ENCODE measurements around the gene EFHD2.

Gene EFHD2

DNA sequence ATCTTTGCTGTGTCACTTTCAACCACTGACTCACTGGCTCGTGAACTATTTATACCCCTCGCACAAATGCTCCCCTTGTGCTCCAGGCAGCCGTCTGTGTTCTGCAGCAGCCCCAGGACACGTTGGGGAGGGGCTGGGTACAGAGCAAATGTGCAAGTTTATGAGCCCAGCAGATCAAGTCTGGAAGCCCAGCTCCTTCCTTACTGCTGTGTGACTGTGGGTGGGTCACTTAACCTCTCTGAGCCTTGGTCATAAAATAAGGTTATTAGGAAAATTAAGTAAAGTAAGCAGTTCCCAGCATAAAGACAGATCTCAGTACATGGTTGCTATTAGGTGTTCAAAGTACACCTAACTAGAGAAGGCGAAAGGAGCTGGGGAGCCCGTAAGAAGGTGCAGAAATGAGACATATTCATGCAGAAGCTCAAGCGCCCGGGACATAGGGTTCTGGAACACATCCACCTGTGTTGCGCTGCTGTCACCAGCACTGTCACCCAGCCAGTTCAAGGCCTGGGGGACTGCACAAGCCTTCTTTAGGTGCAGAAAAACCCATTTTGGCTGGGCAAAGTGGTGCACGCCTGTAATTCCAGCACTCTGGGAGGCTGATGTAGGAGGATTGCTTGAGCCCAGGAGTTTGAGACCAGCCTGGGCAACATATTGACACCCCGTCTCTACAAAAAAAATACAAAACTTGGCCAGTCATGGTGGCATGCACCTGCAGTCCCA is 13.8 kb downstream of the EFHD2 start:
- Histone ChIP-seq H4K20me1 (ENCODE audit: insufficient read depth) (no peaks in the 10 kb centered on the region), H3K27ac (no peak overlapping the region), H3K9ac (no peak overlapping the region), H3K4me1 (ENCODE audit: low read depth, poor library complexity, severe bottlenecking) (no peaks in the 10 kb centered on the region), H2AFZ (ENCODE audit: low read depth) (no peak overlapping the region), H3K79me2 (ENCODE audit: insufficient read depth, low read depth) (no peaks in the 10 kb centered on the region), H3K4me2 (no peak overlapping the region), H3K27me3 (ENCODE audit: insufficient read depth, low read depth) (no peaks in the 10 kb centered on the region), H3K4me3 (IDR thresholded peaks at IDR 0.05; ENCODE audit: insufficient read depth, low read depth, low read length) (no peak overlapping the region), H3K36me3 (ENCODE audit: insufficient read depth) (no peaks in the 10 kb centered on the region)
- TF ChIP-seq, protein P1, sequence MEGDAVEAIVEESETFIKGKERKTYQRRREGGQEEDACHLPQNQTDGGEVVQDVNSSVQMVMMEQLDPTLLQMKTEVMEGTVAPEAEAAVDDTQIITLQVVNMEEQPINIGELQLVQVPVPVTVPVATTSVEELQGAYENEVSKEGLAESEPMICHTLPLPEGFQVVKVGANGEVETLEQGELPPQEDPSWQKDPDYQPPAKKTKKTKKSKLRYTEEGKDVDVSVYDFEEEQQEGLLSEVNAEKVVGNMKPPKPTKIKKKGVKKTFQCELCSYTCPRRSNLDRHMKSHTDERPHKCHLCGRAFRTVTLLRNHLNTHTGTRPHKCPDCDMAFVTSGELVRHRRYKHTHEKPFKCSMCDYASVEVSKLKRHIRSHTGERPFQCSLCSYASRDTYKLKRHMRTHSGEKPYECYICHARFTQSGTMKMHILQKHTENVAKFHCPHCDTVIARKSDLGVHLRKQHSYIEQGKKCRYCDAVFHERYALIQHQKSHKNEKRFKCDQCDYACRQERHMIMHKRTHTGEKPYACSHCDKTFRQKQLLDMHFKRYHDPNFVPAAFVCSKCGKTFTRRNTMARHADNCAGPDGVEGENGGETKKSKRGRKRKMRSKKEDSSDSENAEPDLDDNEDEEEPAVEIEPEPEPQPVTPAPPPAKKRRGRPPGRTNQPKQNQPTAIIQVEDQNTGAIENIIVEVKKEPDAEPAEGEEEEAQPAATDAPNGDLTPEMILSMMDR (conservative IDR thresholded peaks at IDR 0.05; ENCODE audit: low read depth, low read length) = no peak

- no peak overlapping the region for H3K27ac ChIP-seq
- no peak overlapping the region for H3K4me3 ChIP-seq (IDR thresholded peaks at IDR 0.05; ENCODE audit: insufficient read depth, low read depth, low read length)
- H3K4me1 ChIP-seq (ENCODE audit: low read depth, poor library complexity, severe bottlenecking) = no peaks in the 10 kb centered on the region
- H2AFZ ChIP-seq (ENCODE audit: low read depth) = no peak overlapping the region
- no peaks in the 10 kb centered on the region for H3K27me3 ChIP-seq (ENCODE audit: insufficient read depth, low read depth)
- no peak overlapping the region for H3K9ac ChIP-seq
- H4K20me1 ChIP-seq (ENCODE audit: insufficient read depth) = no peaks in the 10 kb centered on the region
- no peaks in the 10 kb centered on the region for H3K79me2 ChIP-seq (ENCODE audit: insufficient read depth, low read depth)
- H3K36me3 ChIP-seq (ENCODE audit: insufficient read depth) = no peaks in the 10 kb centered on the region
- no peak overlapping the region for H3K4me2 ChIP-seq
- TF ChIP-seq, protein P1 (conservative IDR thresholded peaks at IDR 0.05; ENCODE audit: low read depth, low read length) = no peak
Measured at GRCh38 chr1:15424146-15424667, 14.5 kb downstream of the EFHD2 start.

- Histone ChIP-seq H3K4me2 (no peak overlapping the region), H2AFZ (ENCODE audit: low read depth) (no peak overlapping the region), H3K9ac (no peak overlapping the region), H3K27ac (no peak overlapping the region), H4K20me1 (ENCODE audit: insufficient read depth) (no peaks in the 10 kb centered on the region), H3K79me2 (ENCODE audit: insufficient read depth, low read depth) (no peaks in the 10 kb centered on the region), H3K4me3 (IDR thresholded peaks at IDR 0.05; ENCODE audit: insufficient read depth, low read depth, low read length) (no peak overlapping the region), H3K4me1 (ENCODE audit: low read depth, poor library complexity, severe bottlenecking) (no peaks in the 10 kb centered on the region), H3K36me3 (ENCODE audit: insufficient read depth) (no peaks in the 10 kb centered on the region), H3K27me3 (ENCODE audit: insufficient read depth, low read depth) (no peaks in the 10 kb centered on the region)
- TF ChIP-seq, protein P1 (conservative IDR thresholded peaks at IDR 0.05; ENCODE audit: low read depth, low read length) = no peak
Measured at GRCh38 chr1:15424981-15425380, 15.3 kb downstream of the EFHD2 start.

- no peaks in the 10 kb centered on the region for H3K27me3 ChIP-seq (ENCODE audit: insufficient read depth, low read depth)
- no peaks in the 10 kb centered on the region for H3K79me2 ChIP-seq (ENCODE audit: insufficient read depth, low read depth)
- H3K36me3 ChIP-seq (ENCODE audit: insufficient read depth) = no peaks in the 10 kb centered on the region
- no peak overlapping the region for H3K4me2 ChIP-seq
- H3K9ac ChIP-seq = no peak overlapping the region
- H2AFZ ChIP-seq (ENCODE audit: low read depth) = no peak overlapping the region
- no peaks in the 10 kb centered on the region for H4K20me1 ChIP-seq (ENCODE audit: insufficient read depth)
- H3K4me1 ChIP-seq (ENCODE audit: low read depth, poor library complexity, severe bottlenecking) = no peaks in the 10 kb centered on the region
- H3K27ac ChIP-seq = no peak overlapping the region
- TF ChIP-seq, protein P1 (conservative IDR thresholded peaks at IDR 0.05; ENCODE audit: low read depth, low read length) = no peak
- no peak overlapping the region for H3K4me3 ChIP-seq (IDR thresholded peaks at IDR 0.05; ENCODE audit: insufficient read depth, low read depth, low read length)
Measured at GRCh38 chr1:15425521-15425920, 15.8 kb downstream of the EFHD2 start.

Data from KMS-11 (cell line).